ENCODE results near the gene ADK. TPM values are rescaled to one million over a fixed set of nuclear protein-coding genes. Genes with fewer than 3 reads are reported as not detected.
A peak's percentile ranks its signal among the peaks of the same experiment; 100 is the strongest.
"Not testable (repeated sequence)": the region's sequence is repeated elsewhere in the genome, so short reads cannot be mapped to it uniquely, and the experiment has no call there.

The ADK gene
- total RNA-seq, 1 donor from 2014 or later: 8.4 TPM

GRCh38 chr10:74300074-74300621 is 149.1 kb downstream of the ADK start:
- DNase-seq (ENCODE audit: low spot score): not testable (repeated sequence)

GRCh38 chr10:74300666-74301065 is 149.6 kb downstream of the ADK start:
- no peak for DNase-seq (ENCODE audit: low spot score)

GRCh38 chr10:74305730-74306129 is 154.7 kb downstream of the ADK start:
- DNase-seq (ENCODE audit: low spot score): no peak

GRCh38 chr10:74306227-74306982 is 155.4 kb downstream of the ADK start:
- peak; percentile 71 for DNase-seq (ENCODE audit: low spot score)

- peak; percentile 33 for DNase-seq (ENCODE audit: low spot score)
Observed at GRCh38 chr10:74307061-74307651, 156.1 kb downstream of the ADK start.

- no peak for DNase-seq (ENCODE audit: low spot score)
Observed at GRCh38 chr10:74310652-74311257, 159.7 kb downstream of the ADK start.

- no peak for DNase-seq (ENCODE audit: low spot score)
Observed at GRCh38 chr10:74314166-74314565, 163.1 kb downstream of the ADK start.

- DNase-seq (ENCODE audit: low spot score): no peak
Observed at GRCh38 chr10:74320026-74320425, 169.0 kb downstream of the ADK start.

GRCh38 chr10:74320717-74321116 is 169.7 kb downstream of the ADK start:
- DNase-seq (ENCODE audit: low spot score): no peak

- no peak for DNase-seq (ENCODE audit: low spot score)
Observed at GRCh38 chr10:74322141-74322540, 171.1 kb downstream of the ADK start.

- DNase-seq (ENCODE audit: low spot score): no peak
Observed at GRCh38 chr10:74322565-74322964, 171.5 kb downstream of the ADK start.

GRCh38 chr10:74328388-74328787 is 177.4 kb downstream of the ADK start:
- peak; percentile 31 for DNase-seq (ENCODE audit: low spot score)

GRCh38 chr10:74329873-74330272 is 178.9 kb downstream of the ADK start:
- peak; percentile 3 for DNase-seq (ENCODE audit: low spot score)

- no peak for DNase-seq (ENCODE audit: low spot score)
Observed at GRCh38 chr10:74330646-74331045, 179.6 kb downstream of the ADK start.

GRCh38 chr10:74332398-74332797 is 181.4 kb downstream of the ADK start:
- DNase-seq (ENCODE audit: low spot score): no peak

GRCh38 chr10:74333174-74333573 is 182.2 kb downstream of the ADK start:
- DNase-seq (ENCODE audit: low spot score): peak; percentile 23

- DNase-seq (ENCODE audit: low spot score): no peak
Observed at GRCh38 chr10:74334221-74334620, 183.2 kb downstream of the ADK start.

- no peak for DNase-seq (ENCODE audit: low spot score)
Observed at GRCh38 chr10:74335501-74335900, 184.5 kb downstream of the ADK start.

- no peak for DNase-seq (ENCODE audit: low spot score)
Observed at GRCh38 chr10:74337330-74338016, 186.5 kb downstream of the ADK start.

GRCh38 chr10:74342991-74343390 is 192.0 kb downstream of the ADK start:
- DNase-seq (ENCODE audit: low spot score): no peak

- no peak for DNase-seq (ENCODE audit: low spot score)
Observed at GRCh38 chr10:74343804-74344203, 192.8 kb downstream of the ADK start.

- DNase-seq (ENCODE audit: low spot score): no peak
Observed at GRCh38 chr10:74344306-74344705, 193.3 kb downstream of the ADK start.

All from umbilical cord (tissue), 2 donors.